Panc1 (cell line): ENCODE measurements around the gene SLC41A3. TPM values are rescaled to one million over a fixed set of nuclear protein-coding genes. Genes with fewer than 3 reads are reported as not detected.

Experiments used
- ATAC-seq: fragments of 200-7000 bp; cut with Tn5 transposase; 2 replicates; pipeline ENCODE4 v1.9.1; 2020; ENCODE audit warnings: mild to moderate bottlenecking, moderate library complexity
- BruUV-seq: library from RNA; stranded (reverse); fragments of 400-500 nt; replicated peaks from 2 replicates; lab custom pipeline; 2021; lab: Mats Ljungman, UMichigan
- CTCF ChIA-PET: fragments of 300-600 bp; sonication (Branson Sonifier 250); formaldehyde crosslinking; loops from one replicate; lab custom pipeline; 2022; ENCODE audit warnings: antibody characterized with exemption; lab: Charles Lee
- POLR2A ChIA-PET: fragments of 300-600 bp; sonication (Branson Sonifier 250); formaldehyde crosslinking; loops from one replicate; lab custom pipeline; 2022; ENCODE audit warnings: antibody characterized with exemption; lab: Charles Lee
- DNase-seq: peaks from one replicate; pipeline ENCODE4 v3.0.0-alpha.2; 2010; ENCODE audit warnings: low read depth, low spot score
- H3K27ac ChIP-seq: 2 replicates; pipeline ENCODE4 v1.5.1; 2011; ENCODE audit warnings: mild to moderate bottlenecking, low read length, inconsistent platforms
- H3K27me3 ChIP-seq: fragments of 200-500 bp; sonication (Bioruptor generic); 2 replicates; pipeline ENCODE4 v1.6.0; 2014; ENCODE audit warnings: low read length, inconsistent platforms; ENCODE audit not compliant: control insufficient read depth, insufficient read depth
- H3K36me3 ChIP-seq: fragments of 200-500 bp; sonication (Bioruptor generic); 2 replicates; pipeline ENCODE4 v1.5.1; 2014; ENCODE audit warnings: inconsistent platforms, mild to moderate bottlenecking, low read length, moderate library complexity; ENCODE audit not compliant: control insufficient read depth, insufficient read depth
- H3K4me1 ChIP-seq: 2 replicates; pipeline ENCODE4 v1.5.1; 2011; ENCODE audit warnings: inconsistent platforms, mild to moderate bottlenecking, low read length, moderate library complexity; ENCODE audit not compliant: control insufficient read depth, insufficient read depth
- H3K4me3 ChIP-seq, 2 experiments: 2 replicates each; pipeline ENCODE4 v1.5.1; 2011 to 2012; ENCODE audit warnings: low read depth in 2 of 2, low read length in 2 of 2, mild to moderate bottlenecking in 2 of 2, inconsistent platforms in 1 of 2, moderate library complexity in 1 of 2
- H3K9me3 ChIP-seq: fragments of 200-500 bp; sonication (Bioruptor generic); 2 replicates; pipeline ENCODE4 v1.5.1; 2014; ENCODE audit warnings: low read depth, mild to moderate bottlenecking, inconsistent platforms, low read length, moderate library complexity; ENCODE audit not compliant: control insufficient read depth, insufficient read depth
- CTCF ChIP-seq: fragments of 450-650 bp; IDR thresholded peaks from 2 replicates; pipeline ENCODE4 v1.5.1; 2017; ENCODE audit warnings: mild to moderate bottlenecking
- POLR2AphosphoS5 ChIP-seq: IDR thresholded peaks from 2 replicates; pipeline ENCODE4 v1.6.1; 2012; ENCODE audit warnings: mild to moderate bottlenecking, low read depth, low read length, moderate library complexity
- REST ChIP-seq, 2 experiments: IDR thresholded peaks; 2 replicates each; pipeline ENCODE4 v1.6.1; 2011 to 2012; ENCODE audit warnings: low read depth in 2 of 2, control low read depth in 1 of 2, low read length in 1 of 2, mild to moderate bottlenecking in 1 of 2, moderate library complexity in 1 of 2; ENCODE audit not compliant: insufficient read depth in 1 of 2
- SIN3A ChIP-seq: IDR thresholded peaks from 2 replicates; pipeline ENCODE4 v1.6.1; 2012; ENCODE audit warnings: low read depth, mild to moderate bottlenecking, low read length, moderate library complexity, borderline replicate concordance; ENCODE audit not compliant: insufficient read depth
- TCF7L2 ChIP-seq: IDR thresholded peaks from 2 replicates; pipeline ENCODE4 v1.6.1; 2011; ENCODE audit warnings: mild to moderate bottlenecking, low read depth, low read length, inconsistent platforms
- in situ Hi-C: cut with HindIII; loops from 2 replicates; pipeline ENCODE4 v1.10.0; 2016; ENCODE audit warnings: low sequenced_read_pairs, low pct_unique_long_range_greater_than_20kb
- intact Hi-C: fragments of 100-400 bp; cut with micrococcal nuclease; formaldehyde crosslinking; loops from one replicate; pipeline ENCODE4 v1.10.0; 2022; ENCODE audit not compliant: unreplicated experiment
- total RNA-seq: library from RNA; stranded (reverse); gene quantifications from one replicate; pipeline ENCODE4 v1.2.1, GENCODE V29; 2021; ENCODE audit not compliant: unreplicated experiment

The SLC41A3 gene
- total RNA-seq, 1 experiment from 2014 or later: 39.0 TPM

DNA sequence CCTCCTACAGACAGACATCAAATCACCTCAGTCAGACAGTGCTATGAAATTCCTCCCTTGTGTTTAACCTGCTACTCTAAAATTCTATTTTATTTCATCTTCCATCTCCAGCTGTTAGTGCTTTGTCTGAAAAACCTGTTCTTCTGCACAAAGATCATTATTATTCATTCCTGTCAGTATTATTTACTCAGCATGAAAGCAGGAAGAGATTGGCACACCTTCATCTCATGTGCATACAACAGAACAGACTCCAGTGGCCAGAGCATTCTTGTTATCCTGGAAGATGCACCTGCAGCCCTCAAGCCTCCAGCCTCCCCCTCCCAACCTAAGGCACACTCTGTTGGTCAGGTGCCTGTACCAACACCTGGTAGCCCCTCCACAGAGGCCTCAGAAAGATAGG, 116.8 kb downstream of the SLC41A3 start:
- no peak overlapping the region for H3K4me3 ChIP-seq
- H3K4me1 ChIP-seq: peaks cover 4% of the 10 kb centered on the region; the same call in 1 of the 2 replicates
- intact Hi-C loops: no loop called here
- peaks cover 29% of the 10 kb centered on the region for H3K27me3 ChIP-seq
- no peak for TF ChIP-seq POLR2AphosphoS5
- no peak for TF ChIP-seq REST (IDR thresholded peaks at IDR 0.05; ENCODE audit: insufficient read depth in 1 of 2, low read depth in 2 of 2, low read length in 1 of 2)
- TF ChIP-seq TCF7L2: no peak
- TF ChIP-seq CTCF: no peak
- TF ChIP-seq SIN3A: no peak
- in situ Hi-C loops: no loop called here
- BruUV-seq: no TSS peak
- no peaks in the 10 kb centered on the region for H3K9me3 ChIP-seq
- no peaks in the 10 kb centered on the region for H3K36me3 ChIP-seq
- CTCF ChIA-PET: no interaction called here
- H3K27ac ChIP-seq: no peak overlapping the region
- DNase-seq (no peak), ATAC-seq (no peak)
- POLR2A ChIA-PET: no interaction called here

- Histone ChIP-seq H3K4me1 (no peaks in the 10 kb centered on the region), H3K4me3 (no peak overlapping the region), H3K36me3 (no peaks in the 10 kb centered on the region), H3K9me3 (no peaks in the 10 kb centered on the region), H3K27ac (no peak overlapping the region), H3K27me3 (peaks cover 16% of the 10 kb centered on the region)
- no peak for DNase-seq
- ATAC-seq: no peak
- POLR2A ChIA-PET: no interaction called here
- intact Hi-C loops: no loop called here
- BruUV-seq: no TSS peak
- in situ Hi-C loops: no loop called here
- CTCF ChIA-PET: no interaction called here
- TF ChIP-seq TCF7L2: no peak
- TF ChIP-seq POLR2AphosphoS5: no peak
- no peak for TF ChIP-seq CTCF
- no peak for TF ChIP-seq SIN3A
- no peak for TF ChIP-seq REST (IDR thresholded peaks at IDR 0.05; ENCODE audit: insufficient read depth in 1 of 2, low read depth in 2 of 2, low read length in 1 of 2)
These were observed 118.4 kb downstream of the SLC41A3 start for GRCh38 chr3:125965505-125965904.
